Nephron progenitor cell (in vitro differentiated cells): ENCODE results near the gene CEPT1.
"Not testable (repeated sequence)": the region's sequence is repeated elsewhere in the genome, so short reads cannot be mapped to it uniquely, and the experiment has no call there.

Source experiments
- DNase-seq: peaks from one replicate; pipeline ENCODE4 v3.0.0; 2021
- H3K27ac Mint-ChIP-seq: 2 replicates; pipeline ENCODE4 v1.8.0; 2021; ENCODE audit warnings: mild to moderate bottlenecking, moderate library complexity, mixed read lengths
- H3K27me3 Mint-ChIP-seq: 2 replicates; pipeline ENCODE4 v1.8.0; 2021; ENCODE audit warnings: mild to moderate bottlenecking, low read depth, mixed read lengths; ENCODE audit not compliant: poor library complexity
- H3K36me3 Mint-ChIP-seq: 2 replicates; pipeline ENCODE4 v1.8.0; 2021; ENCODE audit warnings: low read depth, mixed read lengths
- H3K4me1 Mint-ChIP-seq: 2 replicates; pipeline ENCODE4 v1.8.0; 2021; ENCODE audit warnings: mixed read lengths
- H3K4me3 Mint-ChIP-seq: 2 replicates; pipeline ENCODE4 v1.8.0; 2021; ENCODE audit warnings: mild to moderate bottlenecking, moderate library complexity, mixed read lengths
- H3K9me3 Mint-ChIP-seq: 2 replicates; pipeline ENCODE4 v1.8.0; 2021; ENCODE audit warnings: mild to moderate bottlenecking, moderate library complexity, mixed read lengths
- TF ChIP-seq, protein P1 (sequence below): fragments of 200-600 bp; sonication (generic); IDR thresholded peaks from 2 replicates; pipeline ENCODE4 v1.5.0; 2021; ENCODE audit warnings: antibody characterized with exemption

CEPT1 gene

DNA sequence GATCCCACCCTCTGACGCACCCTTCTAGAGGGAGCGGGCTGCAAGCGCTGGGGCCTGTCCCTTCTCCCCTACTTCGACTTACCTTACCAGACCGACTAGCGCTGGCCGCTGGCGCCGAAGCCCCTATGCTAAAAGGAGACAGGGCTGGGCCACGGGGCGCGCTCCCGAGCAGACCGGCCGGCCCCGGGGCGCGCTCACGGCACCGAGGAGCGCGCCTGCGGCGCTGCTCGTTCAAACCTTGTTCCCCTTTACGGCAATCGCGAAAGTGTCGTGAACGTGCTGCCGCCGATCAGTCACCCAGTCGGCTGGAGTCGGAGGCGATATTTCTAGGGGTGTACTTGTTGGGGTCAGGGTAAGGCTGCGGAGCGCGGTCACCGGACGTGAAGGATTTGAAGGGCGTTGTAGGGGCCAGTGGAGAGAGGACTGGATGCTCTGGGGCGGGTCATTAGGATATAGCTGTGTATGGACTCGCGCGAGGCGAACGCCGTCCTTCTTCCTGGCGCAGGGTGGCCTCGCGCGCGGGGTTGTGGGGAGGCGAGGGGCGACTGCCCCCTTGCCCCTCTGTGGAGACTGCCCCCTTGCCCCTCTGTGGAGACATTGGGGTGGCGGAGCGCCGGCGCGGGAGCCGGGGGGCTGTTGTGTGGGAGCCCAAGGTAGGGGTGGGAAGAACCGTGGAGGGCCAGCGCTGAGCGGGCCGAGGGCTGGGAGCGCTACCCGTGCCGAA, at the start of gene CEPT1, which contains the start of gene DRAM2:
TSS of gene CEPT1 (plus strand) at position 268 of the 724 bp plus-strand sequence. CDS start 7,492 bp downstream, outside the sequence.
TSS of gene DRAM2 (minus strand) at position 138 of the 724 bp plus-strand sequence. CDS start 8,539 bp downstream, outside the sequence.
- H3K9me3 Mint-ChIP-seq: no peaks in the 10 kb centered on the region
- peak; percentile 97 for DNase-seq
- H3K4me1 Mint-ChIP-seq: peaks cover 46% of the 10 kb centered on the region
- H3K27me3 Mint-ChIP-seq: no peaks in the 10 kb centered on the region
- peaks cover 18% of the 10 kb centered on the region for H3K36me3 Mint-ChIP-seq
- H3K4me3 Mint-ChIP-seq: peak within 1 kb of the TSS; percentile 98
- TF ChIP-seq, protein P1, sequence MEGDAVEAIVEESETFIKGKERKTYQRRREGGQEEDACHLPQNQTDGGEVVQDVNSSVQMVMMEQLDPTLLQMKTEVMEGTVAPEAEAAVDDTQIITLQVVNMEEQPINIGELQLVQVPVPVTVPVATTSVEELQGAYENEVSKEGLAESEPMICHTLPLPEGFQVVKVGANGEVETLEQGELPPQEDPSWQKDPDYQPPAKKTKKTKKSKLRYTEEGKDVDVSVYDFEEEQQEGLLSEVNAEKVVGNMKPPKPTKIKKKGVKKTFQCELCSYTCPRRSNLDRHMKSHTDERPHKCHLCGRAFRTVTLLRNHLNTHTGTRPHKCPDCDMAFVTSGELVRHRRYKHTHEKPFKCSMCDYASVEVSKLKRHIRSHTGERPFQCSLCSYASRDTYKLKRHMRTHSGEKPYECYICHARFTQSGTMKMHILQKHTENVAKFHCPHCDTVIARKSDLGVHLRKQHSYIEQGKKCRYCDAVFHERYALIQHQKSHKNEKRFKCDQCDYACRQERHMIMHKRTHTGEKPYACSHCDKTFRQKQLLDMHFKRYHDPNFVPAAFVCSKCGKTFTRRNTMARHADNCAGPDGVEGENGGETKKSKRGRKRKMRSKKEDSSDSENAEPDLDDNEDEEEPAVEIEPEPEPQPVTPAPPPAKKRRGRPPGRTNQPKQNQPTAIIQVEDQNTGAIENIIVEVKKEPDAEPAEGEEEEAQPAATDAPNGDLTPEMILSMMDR: no peak
- H3K27ac Mint-ChIP-seq: peak within 1 kb of the TSS; percentile 100

DNA sequence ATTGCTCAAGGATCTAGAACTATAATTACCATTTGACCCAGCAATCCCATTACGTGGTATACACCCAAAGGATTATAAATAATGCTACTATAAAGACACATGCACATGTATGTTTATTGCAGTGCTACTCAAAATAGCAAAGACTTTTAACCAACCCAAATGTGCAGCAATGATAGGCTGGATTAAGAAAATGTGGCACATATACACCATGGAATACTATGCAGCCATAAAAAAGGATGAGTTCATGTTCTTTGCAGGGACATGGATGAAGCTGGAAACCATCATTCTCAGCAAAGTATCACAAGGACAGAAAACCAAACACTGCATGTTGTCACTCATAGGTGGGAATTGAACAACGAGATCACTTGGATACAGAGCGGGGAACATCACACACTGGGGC, 44.6 kb upstream of the CEPT1 start:
- not testable (repeated sequence) for H3K4me3 Mint-ChIP-seq, DNase-seq, H3K4me1 Mint-ChIP-seq, H3K36me3 Mint-ChIP-seq, H3K27ac Mint-ChIP-seq, H3K27me3 Mint-ChIP-seq
- H3K9me3 Mint-ChIP-seq: peaks cover 83% of the 10 kb centered on the region

DNA sequence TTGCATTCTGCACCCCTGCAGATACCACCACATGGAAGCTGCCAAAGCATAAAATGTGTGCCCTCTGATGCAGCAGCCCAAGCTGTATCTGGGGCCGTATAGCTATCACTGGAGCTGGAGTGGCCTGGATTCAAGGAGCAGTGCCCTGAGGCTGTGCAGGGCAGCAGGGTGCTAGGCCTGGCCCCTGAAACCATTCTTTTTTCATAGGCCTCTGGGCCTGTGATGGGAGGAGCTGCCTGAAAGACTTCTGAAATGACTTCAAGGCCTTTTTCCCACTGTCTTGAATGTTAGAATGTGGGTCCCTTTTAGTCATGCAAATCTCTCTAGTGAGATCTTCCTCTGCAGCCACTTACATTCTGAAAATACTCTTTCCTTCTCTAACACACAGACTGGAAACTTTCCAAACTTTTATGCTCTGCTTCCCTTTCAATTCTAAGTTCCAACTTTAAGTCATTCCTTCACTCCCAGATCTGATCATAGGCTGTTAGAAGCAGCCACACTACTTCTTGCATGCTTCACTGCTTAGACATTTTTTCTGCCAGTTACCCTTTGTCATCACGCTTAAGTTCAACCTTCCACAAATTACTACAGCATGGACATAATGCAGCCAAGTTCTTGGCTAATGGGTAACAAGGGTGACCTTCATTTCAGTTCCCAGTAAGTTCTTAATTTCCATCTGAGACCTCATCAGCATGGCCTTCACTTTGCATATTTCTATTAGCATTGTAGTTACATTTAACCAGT, 42.5 kb upstream of the CEPT1 start:
- no peak for DNase-seq
- Mint-ChIP-seq H3K4me3 (no peak overlapping the region), H3K36me3 (peaks cover 15% of the 10 kb centered on the region), H3K4me1 (no peaks in the 10 kb centered on the region), H3K9me3 (peaks cover 96% of the 10 kb centered on the region), H3K27me3 (no peaks in the 10 kb centered on the region), H3K27ac (no peak overlapping the region)
- TF ChIP-seq, protein P1: no peak

DNA sequence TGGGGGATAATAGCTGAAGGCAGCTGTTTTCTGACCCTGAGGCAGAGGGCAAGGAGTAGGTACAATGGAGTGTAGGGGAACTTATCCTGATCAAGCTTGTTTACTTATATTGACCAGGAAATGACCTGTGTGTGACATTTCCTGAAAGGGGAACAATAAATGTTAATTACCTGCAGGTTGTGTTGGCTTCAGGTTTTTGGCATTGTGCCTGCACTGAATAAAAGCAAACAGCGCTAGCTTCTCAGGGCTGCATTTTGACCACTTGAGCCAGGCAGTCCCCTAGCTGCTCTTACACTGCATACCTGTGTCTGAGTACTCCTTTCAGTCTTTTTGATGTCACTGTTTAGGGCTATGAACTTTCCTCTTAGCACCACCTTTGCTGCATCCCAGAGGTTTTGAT, 40.7 kb upstream of the CEPT1 start:
- H3K36me3 Mint-ChIP-seq: peaks cover 31% of the 10 kb centered on the region
- TF ChIP-seq, protein P1: no peak
- H3K4me1 Mint-ChIP-seq: no peaks in the 10 kb centered on the region
- no peaks in the 10 kb centered on the region for H3K27me3 Mint-ChIP-seq
- no peak overlapping the region for H3K4me3 Mint-ChIP-seq
- no peak for DNase-seq
- peaks cover 90% of the 10 kb centered on the region for H3K9me3 Mint-ChIP-seq
- no peak overlapping the region for H3K27ac Mint-ChIP-seq

DNA sequence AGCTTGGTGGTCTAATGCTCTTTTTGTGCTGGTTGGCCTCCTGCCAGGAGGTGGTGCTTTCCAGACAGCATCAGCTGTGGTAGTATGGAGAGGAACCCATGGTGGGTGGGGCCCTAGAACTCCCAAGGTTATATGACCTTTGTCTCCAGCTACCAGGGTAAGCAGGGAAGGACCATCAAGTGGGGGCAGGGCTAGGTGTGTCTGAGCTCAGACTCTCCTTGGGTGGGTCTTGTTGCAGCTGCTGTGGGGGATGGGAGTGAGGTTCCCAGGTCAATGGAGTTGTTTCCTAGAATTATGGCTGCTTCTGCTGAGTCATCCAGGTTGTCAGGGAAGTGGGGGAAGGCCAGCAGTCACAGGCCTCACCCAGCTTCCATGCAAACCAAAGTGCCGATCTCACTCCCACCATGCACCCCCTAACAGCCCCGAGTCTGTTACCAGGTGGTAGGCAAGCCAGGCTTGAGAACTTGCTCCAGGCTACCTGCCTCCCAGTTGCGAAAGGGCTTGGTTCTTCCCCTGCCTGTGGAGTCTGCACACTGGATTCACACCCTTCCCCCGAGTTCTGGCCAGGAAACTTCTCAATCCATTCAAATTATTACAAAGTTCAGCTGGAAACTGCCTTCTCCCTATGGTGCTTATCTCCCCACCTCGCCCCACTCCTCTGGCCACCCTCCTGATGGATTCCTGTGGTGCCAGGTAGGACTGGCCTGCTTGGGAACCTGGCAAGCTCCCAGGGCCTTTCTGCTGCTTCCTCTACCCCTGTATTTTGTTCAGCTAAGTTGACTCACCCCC, 38.0 kb upstream of the CEPT1 start:
- Mint-ChIP-seq H3K9me3 (peaks cover 86% of the 10 kb centered on the region), H3K27me3 (no peaks in the 10 kb centered on the region)
- DNase-seq: no peak

More for the DNA sequence above, 38.0 kb upstream of the CEPT1 start:
- Mint-ChIP-seq H3K4me1 (no peaks in the 10 kb centered on the region), H3K4me3 (no peak overlapping the region), H3K27ac (no peak overlapping the region), H3K36me3 (peaks cover 52% of the 10 kb centered on the region)
- TF ChIP-seq, protein P1: no peak
